Stimulated activated CD8-positive, alpha-beta memory T cell treated with anti-CD3 and anti-CD28 coated beads, Interleukin-12 subunit alpha, Interleukin-12 subunit beta, amount 100 ng/mL, for 24 hours (primary cell): ENCODE data around the gene BRAP.
"Not testable (repeated sequence)": the region's sequence is repeated elsewhere in the genome, so short reads cannot be mapped to it uniquely, and the experiment has no call there.

Source experiments
- DNase-seq: peaks from one replicate; pipeline ENCODE4 v3.0.0-alpha.2; 2020; ENCODE audit errors: extremely low read depth

BRAP gene

DNA sequence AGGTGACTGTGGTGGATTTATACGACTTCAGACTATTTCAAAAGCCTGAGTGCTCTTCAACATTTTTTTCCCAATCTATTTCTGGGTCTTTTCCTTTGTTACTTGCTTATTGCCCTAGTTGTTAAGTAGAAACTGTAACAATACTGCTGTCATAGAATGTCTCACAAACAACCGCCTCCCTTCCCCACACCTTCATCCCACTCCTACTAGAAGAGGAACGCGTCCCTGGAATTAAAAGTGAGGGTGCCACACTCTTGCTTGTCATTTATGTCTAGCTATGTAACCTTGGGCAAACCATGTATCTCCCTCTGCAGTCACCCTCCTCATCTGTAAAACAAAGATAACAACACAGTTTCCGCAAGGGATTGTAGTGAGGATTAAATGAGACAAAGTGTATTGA is 8.6 kb downstream of the BRAP start:
- no peak for DNase-seq

- no peak for DNase-seq
These were observed 12.3 kb downstream of the BRAP start for GRCh38 chr12:111673503-111673902.

- no peak for DNase-seq
These were observed 12.9 kb downstream of the BRAP start for GRCh38 chr12:111672822-111673381.

DNA sequence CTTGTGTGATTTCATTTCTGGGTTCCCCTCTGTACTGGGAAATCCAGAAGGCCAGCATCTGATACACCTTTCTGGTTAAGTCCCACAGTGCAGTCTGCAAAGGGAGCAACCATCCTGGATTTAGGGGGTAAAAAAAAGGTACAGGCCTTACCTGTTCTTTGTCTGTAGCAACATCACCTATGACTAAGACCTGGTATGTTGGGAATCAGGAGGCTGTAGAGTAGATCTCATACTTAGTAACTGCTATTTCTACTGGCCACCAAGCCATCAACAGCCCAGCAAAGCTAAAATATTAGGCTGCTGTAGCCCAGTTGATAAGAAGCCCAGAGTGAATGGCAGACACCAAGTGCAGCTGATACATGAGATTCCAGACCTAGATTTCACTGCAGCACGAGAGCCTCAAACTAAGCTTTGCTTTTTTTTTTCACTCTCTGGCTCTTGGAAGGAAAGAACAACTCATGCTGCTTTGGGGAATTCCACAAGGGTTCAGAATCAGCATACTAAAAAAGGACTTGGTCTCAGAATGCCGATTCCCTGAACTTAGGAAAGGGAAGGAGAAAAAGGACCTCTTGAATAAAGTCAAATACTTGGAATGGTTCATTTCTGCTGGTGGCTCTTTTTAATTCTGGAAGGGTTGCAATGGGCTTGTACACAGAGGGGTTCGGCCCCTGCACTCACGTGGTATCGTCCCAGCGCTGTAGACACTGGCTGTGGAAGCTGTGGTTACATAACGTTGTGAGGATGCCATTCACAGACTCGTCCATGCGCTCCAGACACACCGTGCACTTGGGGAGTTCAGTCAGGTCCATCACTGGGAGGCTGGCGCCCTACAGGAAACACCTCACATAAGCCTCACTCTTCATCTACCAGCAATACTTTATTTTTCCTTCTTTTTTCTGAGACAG is 20.5 kb downstream of the BRAP start:
- DNase-seq = no peak

- no peak for DNase-seq
These were observed 21.3 kb downstream of the BRAP start for GRCh38 chr12:111664499-111664898.

- no peak for DNase-seq
These were observed 29.7 kb downstream of the BRAP start for GRCh38 chr12:111656016-111656415.

- DNase-seq = no peak
These were observed 30.4 kb downstream of the BRAP start for GRCh38 chr12:111655356-111655755.

- no peak for DNase-seq
These were observed 32.2 kb downstream of the BRAP start for GRCh38 chr12:111653596-111653995.

DNA sequence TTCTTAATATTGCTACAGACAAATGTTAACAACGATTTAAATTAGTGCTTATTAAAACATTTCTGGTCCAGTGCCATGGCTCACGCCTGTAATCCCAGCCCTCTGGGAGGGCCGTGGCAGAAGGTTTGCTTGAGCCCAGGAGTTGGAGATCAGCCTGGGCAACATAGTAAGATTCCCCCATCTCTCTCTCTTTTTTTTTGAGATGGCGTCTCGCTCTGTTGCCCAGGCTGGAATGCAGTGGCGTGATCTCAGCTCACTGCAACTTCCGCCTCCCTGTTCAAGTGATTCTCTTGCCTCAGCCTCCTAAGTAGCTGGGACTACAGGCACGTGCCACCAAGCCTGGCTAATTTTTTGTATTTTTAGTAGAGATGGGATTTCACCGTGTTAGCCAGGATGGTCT is 33.2 kb downstream of the BRAP start:
- not testable (repeated sequence) for DNase-seq

DNA sequence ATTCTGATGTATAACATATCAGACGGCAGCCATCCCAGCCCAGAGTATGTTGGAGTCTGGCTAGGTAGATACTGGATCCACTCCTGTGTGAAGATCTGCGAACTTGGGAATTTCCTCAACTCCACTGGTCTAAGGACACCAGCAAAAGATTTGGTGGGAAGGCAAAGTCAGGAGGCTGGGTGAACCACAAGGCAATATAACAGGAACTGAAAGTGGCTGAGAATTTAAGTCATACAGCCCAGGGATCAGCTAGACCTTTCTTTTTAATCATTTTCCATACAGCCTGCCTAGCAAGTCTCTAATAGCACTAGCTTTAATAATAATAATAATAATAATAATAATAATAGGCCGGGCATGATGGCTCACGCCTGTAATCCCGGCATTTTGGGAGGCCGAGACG is 34.8 kb downstream of the BRAP start:
- no peak for DNase-seq

DNA sequence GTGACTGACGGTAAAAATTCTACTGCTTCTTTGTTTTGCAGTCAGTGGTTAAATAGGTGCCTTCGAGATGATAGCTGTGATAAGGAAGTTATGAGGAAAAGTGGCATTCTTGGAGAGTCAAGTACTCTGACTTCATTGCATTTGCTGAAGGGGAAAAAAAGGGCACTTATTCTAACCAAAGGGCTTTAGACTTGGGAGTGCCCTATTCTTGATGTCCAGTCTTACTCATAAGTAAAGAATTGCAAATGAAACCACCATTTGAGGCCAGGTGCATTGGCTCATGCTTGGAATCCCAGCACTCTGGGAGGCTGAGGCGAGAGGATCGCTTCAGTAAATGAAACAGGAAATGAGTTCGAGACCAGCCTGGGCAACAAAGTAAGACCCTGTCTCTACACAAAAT is 40.3 kb downstream of the BRAP start:
- DNase-seq = no peak

DNA sequence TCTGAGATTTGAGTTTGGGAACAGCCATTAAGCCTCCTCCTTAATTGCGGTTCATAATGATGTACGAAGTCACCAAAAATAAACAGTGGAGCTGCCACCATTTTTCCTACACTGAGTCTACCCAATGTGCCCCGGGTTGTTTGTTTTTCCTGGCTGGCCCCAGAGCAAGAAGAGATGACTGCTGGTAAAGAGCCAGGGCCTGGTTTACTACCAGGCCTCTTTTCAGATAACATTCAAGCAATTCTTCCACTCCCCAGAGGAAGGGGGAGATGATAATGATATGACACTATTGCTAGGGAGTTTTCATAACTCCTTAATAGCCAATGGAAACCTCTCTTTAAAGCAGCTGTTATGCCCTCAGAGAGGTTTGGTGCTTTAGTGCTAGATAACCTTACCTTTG is 42.3 kb downstream of the BRAP start:
- DNase-seq = no peak

GRCh38 chr12:111642681-111643426 is 42.9 kb downstream of the BRAP start:
- no peak for DNase-seq

DNA sequence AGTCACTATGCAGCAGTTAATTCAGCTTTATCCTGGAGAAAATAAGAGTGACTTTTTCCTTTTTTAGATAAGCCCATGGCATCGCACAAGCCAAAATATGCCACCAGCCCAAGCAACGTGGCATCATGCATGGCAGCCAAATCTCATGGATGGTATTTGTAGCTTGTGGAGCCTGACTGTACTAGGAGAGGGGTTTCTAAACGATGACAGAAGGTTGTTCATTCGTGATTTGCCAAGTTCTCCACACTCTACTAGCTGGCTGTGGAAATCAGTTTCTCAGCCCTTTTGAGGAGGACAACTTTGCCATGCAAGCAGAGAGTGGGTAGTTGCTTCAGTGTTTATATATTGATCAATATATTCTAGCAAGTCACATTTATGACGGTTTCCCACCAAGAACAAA is 45.2 kb downstream of the BRAP start:
- DNase-seq = no peak

GRCh38 chr12:111638556-111638955 is 47.2 kb downstream of the BRAP start:
- no peak for DNase-seq

GRCh38 chr12:111636209-111636945 is 49.4 kb downstream of the BRAP start:
- DNase-seq = no peak

DNA sequence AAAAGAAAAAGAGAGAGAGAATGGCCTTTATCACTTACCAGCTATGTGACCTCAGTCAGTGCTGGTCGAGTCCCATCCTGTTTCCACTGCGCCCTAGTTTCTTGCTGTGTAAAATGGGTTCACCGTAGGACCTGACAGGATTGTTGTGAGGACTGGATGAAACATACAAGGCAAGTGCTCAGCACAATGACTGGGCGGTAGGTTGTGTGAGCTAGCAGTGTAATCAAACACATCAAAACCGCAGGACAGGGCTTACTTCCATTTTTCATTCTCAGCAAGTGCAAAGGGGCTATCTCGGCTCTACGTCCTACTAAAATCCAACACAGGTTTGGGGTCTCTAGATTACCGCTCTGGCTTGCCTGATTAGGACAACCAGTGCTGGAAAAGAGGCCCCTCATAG is 50.2 kb downstream of the BRAP start:
- no peak for DNase-seq

DNA sequence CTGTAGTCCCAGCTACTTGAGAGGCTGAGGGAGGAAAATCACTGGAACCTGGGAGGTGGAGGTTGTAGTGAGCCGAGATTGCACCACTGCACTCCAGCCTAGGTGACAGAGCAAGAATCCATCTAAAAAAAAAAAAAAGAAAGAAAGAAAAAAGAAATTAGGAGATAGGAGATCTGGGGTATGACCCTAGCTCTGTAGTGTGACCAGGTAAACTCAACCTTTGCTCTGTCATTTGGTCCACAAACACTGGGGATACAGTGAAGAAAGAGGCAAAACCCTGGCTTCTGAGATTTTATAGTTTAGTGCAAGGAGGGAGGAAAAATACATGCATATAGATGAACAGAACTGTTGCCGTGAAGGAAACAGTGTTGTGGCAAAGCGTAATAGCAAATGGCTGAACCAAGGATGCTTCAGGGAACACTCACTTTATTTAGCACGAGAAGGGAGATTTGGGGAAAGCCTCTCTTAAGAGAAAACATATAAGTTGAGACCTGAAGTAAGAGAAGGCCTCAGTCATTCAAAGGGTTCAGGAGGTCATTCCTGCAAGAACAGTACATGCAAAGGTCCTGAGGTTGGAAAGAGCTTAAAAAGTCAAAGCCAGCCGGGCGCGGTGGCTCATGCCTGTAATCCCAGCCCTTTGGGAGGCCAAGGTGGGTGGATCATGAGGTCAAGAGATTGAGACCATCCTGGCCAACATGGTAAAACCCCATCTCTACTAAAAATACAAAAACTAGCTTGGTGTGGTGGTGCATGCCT is 57.1 kb downstream of the BRAP start:
- DNase-seq = no peak

GRCh38 chr12:111626230-111626629 is 59.5 kb downstream of the BRAP start:
- DNase-seq = no peak

DNA sequence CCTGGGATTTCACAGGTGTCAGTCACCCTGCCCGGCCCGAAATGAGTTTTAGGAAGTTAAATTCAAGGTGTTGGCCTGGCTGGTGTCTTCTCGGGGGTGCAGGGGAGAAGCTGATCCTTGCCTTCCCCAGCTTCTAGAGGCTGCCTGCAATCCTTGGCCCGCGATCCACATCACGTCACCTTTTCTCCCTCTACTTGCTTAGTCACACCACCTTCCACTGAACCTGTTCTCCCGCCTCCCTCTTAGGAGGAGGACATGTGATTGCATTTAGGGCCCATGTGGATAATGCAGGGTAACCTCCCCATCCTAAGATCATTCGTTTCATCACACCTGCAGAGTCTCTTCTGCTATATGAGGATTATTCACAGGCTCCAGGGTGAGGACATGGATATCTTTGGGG is 61.2 kb downstream of the BRAP start:
- DNase-seq = no peak

GRCh38 chr12:111617841-111618240 is 67.9 kb downstream of the BRAP start:
- DNase-seq = not testable (repeated sequence)
